ENCODE data around the gene TMEM87B.

- TF ChIP-seq CTCF (IDR thresholded peaks at IDR 0.05) (no peak), POLR2A (IDR thresholded peaks at IDR 0.05) (no peak)
Measured at GRCh38 chr2:112059671-112060070, 4.6 kb downstream of the TMEM87B start.

Measured in heart left ventricle (tissue), 13 donors.